Endodermal cell (in vitro differentiated cells): ENCODE results near the gene ARL6IP5. TPM values are rescaled to one million over a fixed set of nuclear protein-coding genes. Genes with fewer than 3 reads are reported as not detected.

Experiments used
- DNase-seq: peaks from one replicate; pipeline ENCODE4 v3.0.0-alpha.2; 2017
- H3K27ac ChIP-seq: 2 replicates; pipeline ENCODE4 v1.5.1; 2013; ENCODE audit warnings: mild to moderate bottlenecking, low read depth, low read length, moderate library complexity
- H3K27me3 ChIP-seq: 2 replicates; pipeline ENCODE4 v1.6.1; 2013; ENCODE audit warnings: mild to moderate bottlenecking, low read length, moderate library complexity; ENCODE audit not compliant: insufficient read depth, control insufficient read depth, poor library complexity, severe bottlenecking
- H3K36me3 ChIP-seq: 2 replicates; pipeline ENCODE4 v1.7.0; 2013; ENCODE audit warnings: mild to moderate bottlenecking, low read length, moderate library complexity; ENCODE audit not compliant: control insufficient read depth, insufficient read depth
- H3K4me1 ChIP-seq: one replicate; pipeline ENCODE4 v1.7.0; 2013; ENCODE audit warnings: low read length; ENCODE audit not compliant: control insufficient read depth, insufficient read depth
- H3K4me3 ChIP-seq: 2 replicates; pipeline ENCODE4 v1.5.1; 2013; ENCODE audit warnings: mild to moderate bottlenecking, low read length, moderate library complexity
- H3K9ac ChIP-seq: 2 replicates; pipeline ENCODE4 v1.6.1; 2013; ENCODE audit warnings: mild to moderate bottlenecking, low read length, moderate library complexity; ENCODE audit not compliant: poor library complexity, severe bottlenecking; ENCODE audit errors: extremely low read depth
- H3K9me3 ChIP-seq: 2 replicates; pipeline ENCODE4 v1.6.1; 2013; ENCODE audit warnings: mild to moderate bottlenecking, low read length, moderate library complexity; ENCODE audit not compliant: control insufficient read depth
- H3K27ac Mint-ChIP-seq: 2 replicates; pipeline ENCODE4 v1.8.0; 2020; ENCODE audit warnings: mixed read lengths
- H3K27me3 Mint-ChIP-seq: 2 replicates; pipeline ENCODE4 v1.8.0; 2021; ENCODE audit warnings: mild to moderate bottlenecking, mixed read lengths; ENCODE audit not compliant: insufficient read depth
- H3K36me3 Mint-ChIP-seq: 2 replicates; pipeline ENCODE4 v1.8.0; 2020; ENCODE audit warnings: low read depth, mixed read lengths
- H3K4me1 Mint-ChIP-seq: 2 replicates; pipeline ENCODE4 v1.8.0; 2020; ENCODE audit warnings: mixed read lengths
- H3K4me3 Mint-ChIP-seq: 2 replicates; pipeline ENCODE4 v1.8.0; 2020; ENCODE audit warnings: mild to moderate bottlenecking, moderate library complexity, mixed read lengths
- H3K9me3 Mint-ChIP-seq: 2 replicates; pipeline ENCODE4 v1.8.0; 2020; ENCODE audit warnings: mild to moderate bottlenecking, mixed read lengths
- WGBS, 2 experiments: methylation state at CpG; one replicate each; pipeline versions ENCODE4 v1.1.5 to v1.1.7; 2013; ENCODE audit warnings: missing lambda C conversion rate in 2 of 2, mixed read lengths in 1 of 2; ENCODE audit not compliant: insufficient coverage in 1 of 2, insufficient read length in 1 of 2; 5-methylcytosine and 5-hydroxymethylcytosine counted together
- total RNA-seq, 2 donors: library from RNA; stranded (reverse); fragmentation: NEBNext Ultra II Directional in 1 of 2; extraction: Animal tissue kit (Norgen Biotek cat#: 25700) in 1 of 2; gene quantifications; 2 replicates in 1 of 2; 3 replicates in 1 of 2; pipeline ENCODE4 v1.2.1, GENCODE V29; 2021
- TF ChIP-seq, protein P1 (sequence below): fragments of 200-600 bp; sonication (generic); conservative IDR thresholded peaks from 2 replicates; pipeline ENCODE4 v1.5.0; 2021; ENCODE audit warnings: antibody characterized with exemption, mild to moderate bottlenecking

Gene ARL6IP5
- total RNA-seq, 2 donors from 2014 or later = 20.6 to 28.7 TPM

DNA sequence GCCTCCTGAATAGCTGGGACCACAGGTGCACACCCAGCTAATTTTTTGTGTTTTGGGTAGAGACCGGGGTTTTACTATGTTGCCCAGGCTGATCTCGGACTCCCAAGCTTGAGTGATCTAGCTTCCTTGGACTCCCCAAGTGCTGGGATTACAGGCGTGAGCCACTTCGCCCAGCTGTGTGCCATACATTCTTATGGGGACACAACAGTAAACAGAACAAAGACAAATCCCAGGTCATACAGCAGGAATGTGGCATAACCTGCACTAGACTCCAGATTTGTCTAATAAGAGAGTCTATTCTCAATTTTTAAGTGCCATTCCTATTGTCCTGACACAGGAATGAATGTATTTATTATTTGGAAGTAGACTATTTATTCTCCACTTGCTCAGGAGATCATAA, 17.6 kb downstream of the ARL6IP5 start:
- 90 to 97% methylated on average over 4 of the region's 4 CpGs for WGBS, 2 experiments
- peaks cover 19% of the 10 kb centered on the region for H3K36me3 ChIP-seq
- no peak overlapping the region for H3K9ac ChIP-seq
- no peaks in the 10 kb centered on the region for H3K27me3 ChIP-seq
- TF ChIP-seq, protein P1, sequence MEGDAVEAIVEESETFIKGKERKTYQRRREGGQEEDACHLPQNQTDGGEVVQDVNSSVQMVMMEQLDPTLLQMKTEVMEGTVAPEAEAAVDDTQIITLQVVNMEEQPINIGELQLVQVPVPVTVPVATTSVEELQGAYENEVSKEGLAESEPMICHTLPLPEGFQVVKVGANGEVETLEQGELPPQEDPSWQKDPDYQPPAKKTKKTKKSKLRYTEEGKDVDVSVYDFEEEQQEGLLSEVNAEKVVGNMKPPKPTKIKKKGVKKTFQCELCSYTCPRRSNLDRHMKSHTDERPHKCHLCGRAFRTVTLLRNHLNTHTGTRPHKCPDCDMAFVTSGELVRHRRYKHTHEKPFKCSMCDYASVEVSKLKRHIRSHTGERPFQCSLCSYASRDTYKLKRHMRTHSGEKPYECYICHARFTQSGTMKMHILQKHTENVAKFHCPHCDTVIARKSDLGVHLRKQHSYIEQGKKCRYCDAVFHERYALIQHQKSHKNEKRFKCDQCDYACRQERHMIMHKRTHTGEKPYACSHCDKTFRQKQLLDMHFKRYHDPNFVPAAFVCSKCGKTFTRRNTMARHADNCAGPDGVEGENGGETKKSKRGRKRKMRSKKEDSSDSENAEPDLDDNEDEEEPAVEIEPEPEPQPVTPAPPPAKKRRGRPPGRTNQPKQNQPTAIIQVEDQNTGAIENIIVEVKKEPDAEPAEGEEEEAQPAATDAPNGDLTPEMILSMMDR = no peak
- H3K27ac ChIP-seq = no peak overlapping the region
- DNase-seq = no peak
- Mint-ChIP-seq H3K27ac (no peak overlapping the region), H3K4me1 (no peaks in the 10 kb centered on the region), H3K36me3 (peaks cover 13% of the 10 kb centered on the region), H3K27me3 (no peaks in the 10 kb centered on the region), H3K9me3 (no peaks in the 10 kb centered on the region), H3K4me3 (no peak overlapping the region)
- no peaks in the 10 kb centered on the region for H3K4me1 ChIP-seq
- no peak overlapping the region for H3K4me3 ChIP-seq
- H3K9me3 ChIP-seq = no peaks in the 10 kb centered on the region

DNA sequence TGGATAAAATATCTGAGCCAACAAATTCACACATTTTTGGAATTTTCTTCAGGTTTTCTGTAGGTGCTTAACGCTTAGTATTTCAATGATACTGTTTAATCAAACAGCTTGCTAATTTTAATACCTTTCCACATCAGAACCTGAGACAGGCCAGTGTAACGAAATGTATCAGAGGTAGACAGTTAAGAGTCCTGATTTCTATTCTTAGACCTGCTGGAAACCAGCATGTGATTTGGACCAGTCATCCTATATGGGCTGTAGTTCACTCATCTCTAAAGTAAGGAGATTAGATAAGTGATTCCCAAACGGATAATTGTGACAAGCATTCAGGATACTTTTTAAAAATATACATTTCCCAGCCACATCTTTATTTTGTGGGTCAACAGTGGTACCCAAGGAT, 18.4 kb downstream of the ARL6IP5 start:
- no peak overlapping the region for H3K27ac ChIP-seq
- TF ChIP-seq, protein P1 = no peak
- Mint-ChIP-seq H3K36me3 (peaks cover 13% of the 10 kb centered on the region), H3K27ac (no peak overlapping the region), H3K9me3 (no peaks in the 10 kb centered on the region), H3K4me3 (no peak overlapping the region), H3K4me1 (no peaks in the 10 kb centered on the region), H3K27me3 (no peaks in the 10 kb centered on the region)
- no peak overlapping the region for H3K4me3 ChIP-seq
- H3K9ac ChIP-seq = no peak overlapping the region
- DNase-seq = no peak
- WGBS, 2 experiments = 93 to 100% methylated on average over 2 to 3 of the region's 3 CpGs
- H3K36me3 ChIP-seq = peaks cover 19% of the 10 kb centered on the region
- H3K4me1 ChIP-seq = no peaks in the 10 kb centered on the region
- H3K9me3 ChIP-seq = no peaks in the 10 kb centered on the region
- H3K27me3 ChIP-seq = no peaks in the 10 kb centered on the region

DNA sequence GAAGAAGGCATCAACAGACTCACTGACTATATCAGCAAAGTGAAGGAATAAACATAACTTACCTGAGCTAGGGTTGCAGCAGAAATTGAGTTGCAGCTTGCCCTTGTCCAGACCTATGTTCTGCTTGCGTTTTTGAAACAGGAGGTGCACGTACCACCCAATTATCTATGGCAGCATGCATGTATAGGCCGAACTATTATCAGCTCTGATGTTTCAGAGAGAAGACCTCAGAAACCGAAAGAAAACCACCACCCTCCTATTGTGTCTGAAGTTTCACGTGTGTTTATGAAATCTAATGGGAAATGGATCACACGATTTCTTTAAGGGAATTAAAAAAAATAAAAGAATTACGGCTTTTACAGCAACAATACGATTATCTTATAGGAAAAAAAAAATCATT, 19.8 kb downstream of the ARL6IP5 start:
- WGBS, 2 experiments = 98 to 100% methylated on average over 4 to 8 of the region's 8 CpGs

More for the DNA sequence above, 19.8 kb downstream of the ARL6IP5 start:
- H3K27me3 Mint-ChIP-seq = no peaks in the 10 kb centered on the region
- Histone ChIP-seq H3K27me3 (no peaks in the 10 kb centered on the region), H3K4me1 (no peaks in the 10 kb centered on the region), H3K36me3 (peaks cover 19% of the 10 kb centered on the region), H3K9ac (no peak overlapping the region), H3K4me3 (no peak overlapping the region), H3K27ac (no peak overlapping the region), H3K9me3 (no peaks in the 10 kb centered on the region)
- peaks cover 13% of the 10 kb centered on the region for H3K36me3 Mint-ChIP-seq
- H3K4me3 Mint-ChIP-seq = no peak overlapping the region
- no peak overlapping the region for H3K27ac Mint-ChIP-seq
- H3K9me3 Mint-ChIP-seq = no peaks in the 10 kb centered on the region
- DNase-seq = no peak
- TF ChIP-seq, protein P1 = no peak
- H3K4me1 Mint-ChIP-seq = no peaks in the 10 kb centered on the region
